Erythroblast (primary cell): ENCODE data around the gene FCGR3A.

Source experiments
- GATA1 ChIP-seq: IDR thresholded peaks from 2 replicates; pipeline ENCODE4 v1.6.1; 2011; ENCODE audit warnings: low read depth, mild to moderate bottlenecking, control low read depth, low read length, moderate library complexity
- POLR2A ChIP-seq: IDR thresholded peaks from 2 replicates; pipeline ENCODE4 v1.6.1; 2011; ENCODE audit warnings: mild to moderate bottlenecking, low read length

DNA sequence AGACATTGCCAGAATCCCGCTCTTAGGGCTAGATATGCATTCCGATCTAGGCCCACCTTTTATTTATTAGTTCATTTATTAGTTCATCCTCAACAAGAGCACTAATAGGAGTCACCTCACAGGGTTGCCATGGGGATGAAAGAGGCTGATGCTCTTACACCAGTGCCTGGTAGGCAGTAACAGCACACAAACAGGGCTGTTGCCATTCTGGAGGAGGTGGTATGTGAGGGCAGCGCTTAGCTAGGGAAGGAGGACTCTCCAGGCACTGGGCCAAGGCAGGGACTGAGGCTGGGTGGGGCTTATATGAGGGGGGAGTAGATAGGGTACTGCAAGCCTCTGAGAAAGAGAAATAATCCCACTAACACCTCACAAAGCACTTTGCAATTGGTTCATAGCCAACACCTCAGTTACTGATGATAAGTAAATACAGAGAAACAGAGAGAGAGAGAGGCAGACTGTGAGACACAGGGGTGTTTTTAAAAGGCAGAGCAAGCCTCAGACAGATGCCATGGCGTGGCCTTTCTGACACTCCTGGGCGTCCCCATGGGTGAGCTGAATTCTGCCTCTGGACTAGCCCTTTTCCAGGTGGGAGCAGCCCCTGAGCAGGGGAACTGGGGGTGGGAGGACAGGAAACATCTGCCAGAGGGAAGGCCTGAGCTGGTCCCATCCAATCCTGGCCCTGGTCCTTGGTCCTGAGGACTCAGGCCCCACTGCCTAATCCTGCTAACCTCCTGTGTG is 38.4 kb downstream of the FCGR3A start:
- TF ChIP-seq POLR2A = peak; percentile 80
- TF ChIP-seq GATA1 = no peak
